GM21529 (cell line): ENCODE measurements around the gene STX8.

ENCODE experiments used
- ATAC-seq: cut with Tn5 transposase; IDR thresholded peaks from one replicate; pipeline ENCODE4 v1.9.1; 2021; ENCODE audit not compliant: unreplicated experiment

The STX8 gene

DNA sequence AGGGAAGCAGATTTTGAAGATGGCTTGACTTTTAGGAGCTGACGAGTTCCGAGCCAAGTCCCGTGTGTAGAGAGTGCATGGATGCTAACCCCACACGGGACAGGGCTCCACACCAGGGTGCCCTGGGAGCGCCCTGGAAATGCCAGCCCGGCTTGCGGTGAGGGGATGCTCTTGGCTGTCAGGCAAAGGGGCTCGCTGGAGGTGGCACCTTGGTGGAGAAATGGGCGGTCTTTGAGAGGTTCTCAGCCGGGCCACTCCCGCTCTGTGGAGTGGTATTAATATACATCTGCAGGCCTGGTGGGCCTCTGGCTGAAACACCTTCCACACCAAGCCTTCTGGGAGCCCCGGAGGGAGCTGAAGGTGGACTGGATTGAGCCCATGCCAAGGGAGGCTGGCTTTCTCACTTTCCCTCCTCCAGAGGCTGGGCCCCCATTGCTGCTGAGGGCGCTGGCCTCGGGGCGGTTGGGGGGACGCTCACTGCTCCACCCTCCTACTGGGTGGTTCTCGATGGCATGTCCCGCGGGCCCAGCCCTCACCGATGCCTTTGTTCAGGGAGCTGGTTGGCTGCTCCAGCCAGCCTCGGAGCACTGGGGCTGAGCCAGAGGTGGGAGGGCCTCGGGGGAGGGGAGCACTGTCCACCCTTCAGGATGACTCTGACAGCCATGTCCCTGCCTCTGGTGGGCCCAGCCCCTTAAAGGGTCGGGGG, 344.0 kb downstream of the STX8 start:
- no peak for ATAC-seq

GRCh38 chr17:9230861-9231260, 344.8 kb downstream of the STX8 start:
- ATAC-seq: no peak

DNA sequence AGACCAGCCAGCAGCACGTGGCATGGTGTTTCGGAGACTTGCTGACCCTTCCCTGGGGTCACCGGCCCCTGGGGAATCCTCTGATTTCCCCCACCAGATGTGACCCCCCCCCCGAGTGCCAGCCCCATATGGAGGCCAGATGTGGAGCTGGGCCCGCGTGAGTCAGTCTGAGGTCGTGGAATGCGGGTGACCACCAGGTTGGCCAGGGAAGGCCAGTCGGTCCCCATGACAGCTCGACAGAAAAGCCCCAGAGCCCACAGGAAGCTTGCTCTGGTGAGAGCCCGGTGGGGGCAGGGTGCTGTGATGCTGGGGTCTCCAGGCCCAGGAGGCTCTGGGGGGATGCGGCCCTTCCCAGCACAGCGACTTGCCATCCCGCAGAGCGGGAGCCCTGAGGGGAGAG, 345.3 kb downstream of the STX8 start:
- ATAC-seq: no peak

DNA sequence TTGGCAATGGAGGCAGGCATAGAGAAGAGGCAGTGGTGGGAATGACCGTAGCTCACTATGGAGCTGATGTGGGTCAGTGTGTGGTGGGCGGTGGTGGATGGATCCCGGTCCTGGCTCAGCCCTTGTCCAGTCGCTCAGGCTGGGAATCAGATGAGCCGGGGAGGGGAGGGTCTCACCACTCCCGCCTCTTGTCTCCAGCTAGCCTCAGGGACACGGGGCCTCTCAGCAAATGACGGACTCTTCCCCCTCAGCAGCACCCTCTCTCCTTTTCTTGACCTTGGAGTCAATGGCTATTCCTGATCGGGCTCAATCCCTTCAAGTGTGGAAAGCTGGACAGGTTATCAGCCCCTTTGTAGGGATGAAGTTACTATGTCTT, 345.8 kb downstream of the STX8 start:
- ATAC-seq: no peak

- ATAC-seq: no peak
Observed at GRCh38 chr17:9229160-9229825, 346.3 kb downstream of the STX8 start.

DNA sequence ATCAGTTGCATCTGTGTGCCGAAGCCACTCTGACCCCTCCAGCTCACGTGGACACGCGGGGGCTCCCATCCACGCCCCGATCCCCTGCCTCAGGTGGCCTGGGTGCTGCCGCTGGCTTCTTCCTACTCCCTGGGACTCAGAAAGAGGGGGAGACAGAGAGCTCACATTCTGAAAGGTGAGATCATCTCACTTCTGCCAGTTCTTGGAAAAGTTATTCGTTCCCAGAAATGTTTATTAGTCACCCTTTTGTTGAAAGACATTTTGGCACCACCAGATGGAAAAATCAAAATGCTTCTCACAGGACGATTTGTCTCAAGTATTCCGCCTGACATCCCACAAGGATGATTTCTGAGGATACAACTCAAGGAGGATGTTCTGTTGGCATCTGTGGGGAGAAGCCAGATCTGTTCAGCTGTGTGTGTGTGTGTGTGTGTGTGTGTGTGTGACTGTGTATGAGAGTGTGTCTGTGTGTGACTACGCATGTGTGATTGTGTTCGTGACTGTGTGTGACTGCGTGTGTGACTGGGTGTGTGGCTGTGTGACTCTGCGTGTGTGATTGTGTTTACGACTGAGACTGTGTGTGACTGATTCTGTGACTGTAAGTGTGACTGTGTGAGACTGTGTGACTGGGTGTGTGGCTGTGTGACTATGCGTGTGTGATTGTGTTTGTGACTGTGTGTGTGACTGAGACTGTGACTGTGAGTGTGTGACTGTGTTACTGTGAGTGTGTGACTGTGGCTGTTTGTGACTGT, 347.0 kb downstream of the STX8 start:
- no peak for ATAC-seq

DNA sequence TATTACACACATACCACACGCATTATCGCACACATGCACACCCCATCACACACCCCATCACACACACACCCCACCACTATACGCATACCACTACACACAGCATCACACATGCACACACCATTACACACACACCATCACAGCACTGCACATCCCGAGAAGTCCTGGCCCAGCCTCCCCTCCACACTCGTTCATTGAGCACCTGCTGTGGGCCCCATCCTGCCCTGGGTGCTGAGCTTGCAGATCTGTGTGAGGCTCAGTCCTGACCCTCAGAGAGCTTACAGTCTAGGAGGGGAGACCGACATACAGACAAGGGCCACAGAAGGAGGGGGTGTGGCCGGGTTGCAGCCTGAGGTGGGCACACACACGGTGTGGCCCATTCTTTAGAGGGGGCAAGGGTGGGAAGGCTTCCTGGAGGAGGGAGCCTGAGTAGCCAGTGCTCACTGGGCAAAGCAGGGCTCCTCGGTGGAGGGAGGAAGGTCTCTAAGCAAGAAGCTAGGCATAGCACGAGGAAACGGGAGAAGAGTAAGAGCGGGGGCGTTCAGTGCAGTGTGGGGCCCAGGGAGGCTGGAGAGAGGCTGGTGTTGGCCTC, 347.7 kb downstream of the STX8 start:
- ATAC-seq: no peak

- no peak for ATAC-seq
Observed at GRCh38 chr17:9226794-9227135, 348.9 kb downstream of the STX8 start.

- no peak for ATAC-seq
Observed at GRCh38 chr17:9226130-9226793, 349.4 kb downstream of the STX8 start.

- no peak for ATAC-seq
Observed at GRCh38 chr17:9225305-9226101, 350.1 kb downstream of the STX8 start.

DNA sequence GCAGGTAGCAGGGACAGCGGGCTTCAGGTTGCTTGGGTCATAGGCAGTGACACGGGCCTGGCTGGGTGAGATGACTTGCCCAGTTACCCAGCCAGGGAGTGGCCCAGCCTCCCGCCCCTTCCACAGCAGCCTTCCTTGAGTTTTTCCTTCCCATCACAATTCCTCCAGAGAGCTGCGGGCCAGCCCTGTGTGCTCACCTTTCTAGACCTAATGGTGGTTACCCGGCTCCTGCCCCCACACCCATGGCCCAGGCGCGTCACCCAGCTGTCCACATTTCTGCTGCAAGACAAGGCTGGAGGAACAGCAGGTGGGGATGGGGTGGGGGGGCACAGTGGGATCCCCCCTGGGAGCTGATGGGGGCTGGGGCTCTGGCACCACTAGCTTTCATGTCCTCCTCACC, 351.1 kb downstream of the STX8 start:
- no peak for ATAC-seq

DNA sequence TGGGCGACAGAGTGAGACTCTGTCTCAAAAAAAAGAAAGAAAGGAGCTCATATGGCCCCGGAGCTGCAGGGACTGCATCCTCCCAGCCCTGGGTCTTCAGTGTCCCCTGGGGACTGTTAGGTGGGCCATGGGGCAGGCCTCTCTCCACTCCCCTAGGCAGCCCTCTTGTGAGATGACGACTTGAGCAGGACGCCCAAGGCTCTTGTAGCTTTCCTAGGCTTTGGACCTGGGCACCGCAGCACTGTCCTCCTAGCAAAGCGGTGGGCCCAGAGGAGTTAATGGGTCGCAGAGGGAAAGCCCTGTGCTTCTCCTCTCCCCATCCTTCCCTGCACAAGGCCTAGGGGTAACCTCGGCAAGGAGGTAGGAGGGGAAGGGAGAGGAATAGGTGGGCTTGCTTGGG, 352.1 kb downstream of the STX8 start:
- ATAC-seq: no peak

GRCh38 chr17:9221922-9222180, 353.8 kb downstream of the STX8 start:
- ATAC-seq: no peak

GRCh38 chr17:9221147-9221921, 354.3 kb downstream of the STX8 start:
- ATAC-seq: no peak

DNA sequence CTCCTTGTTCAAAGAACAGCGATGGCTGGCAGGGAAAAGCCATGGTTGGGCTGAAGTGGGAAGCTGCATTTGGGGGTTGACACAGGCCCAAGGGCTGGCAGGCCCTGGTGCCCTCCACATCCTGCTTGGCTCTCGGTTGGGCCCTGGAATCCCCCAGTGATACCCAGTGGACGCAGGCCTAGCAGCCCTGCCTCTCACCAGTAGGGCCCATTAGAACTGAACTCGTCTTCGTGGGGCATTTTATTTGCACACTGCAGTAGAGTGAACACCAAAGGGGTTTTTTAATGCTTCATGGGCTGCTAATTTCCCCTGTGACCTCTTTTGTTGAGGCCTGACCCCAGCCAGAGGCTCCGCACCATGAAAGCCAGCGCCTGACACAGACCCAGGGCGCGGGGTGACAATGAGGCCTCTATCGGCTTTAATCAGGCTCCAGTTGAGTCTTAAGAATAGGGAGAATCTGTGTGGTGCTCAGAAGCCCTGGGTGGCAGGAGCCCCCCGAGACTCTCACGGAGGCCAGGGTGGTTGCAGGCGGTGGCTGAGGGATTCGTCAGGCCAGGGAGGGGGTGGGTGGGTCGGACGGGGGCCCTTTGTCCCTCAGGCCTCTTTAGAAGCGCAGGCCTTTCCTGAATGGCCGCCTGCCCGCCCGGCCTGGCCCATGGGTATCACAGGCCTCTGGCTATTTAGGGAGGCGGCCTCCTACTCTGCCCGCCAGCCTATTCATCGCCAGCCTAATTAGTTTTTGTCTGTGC, 355.0 kb downstream of the STX8 start:
- ATAC-seq: no peak

GRCh38 chr17:9219631-9220397, 355.8 kb downstream of the STX8 start:
- no peak for ATAC-seq

DNA sequence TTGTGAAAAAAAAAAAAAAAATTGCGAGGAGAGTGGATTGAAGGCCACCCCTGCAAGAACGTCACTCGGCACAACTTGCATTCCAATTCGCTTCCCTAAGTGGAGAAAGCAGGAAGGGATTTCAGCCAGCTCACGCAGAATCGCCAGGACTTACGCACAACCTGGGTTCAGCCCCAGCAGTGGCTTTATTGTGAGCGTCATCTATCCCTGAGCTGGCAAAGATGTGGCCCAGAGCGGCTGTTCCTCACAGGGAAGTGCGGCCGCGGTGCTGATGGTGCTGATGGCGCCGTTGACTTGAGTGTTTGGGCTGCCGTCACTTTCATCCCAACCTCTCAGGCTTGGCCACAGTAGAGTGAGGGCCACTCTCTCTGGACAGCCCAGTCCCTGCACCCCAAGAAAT, 356.7 kb downstream of the STX8 start:
- ATAC-seq: no peak

GRCh38 chr17:9218064-9218635, 357.5 kb downstream of the STX8 start:
- no peak for ATAC-seq
